Keratinocyte (primary cell): Measurements from ENCODE around the gene SPECC1L. TPM values are rescaled to one million over a fixed set of nuclear protein-coding genes. Genes with fewer than 3 reads are reported as not detected.

ENCODE experiments used
- DNase-seq: peaks from one replicate; pipeline ENCODE4 v3.0.0-alpha.2; 2011; ENCODE audit warnings: low read depth, missing footprints, low spot score
- FAIRE-seq: peaks from 2 replicates; lab custom pipeline; 2011; peaks lifted over from hg19 to GRCh38; lab: Jason Lieb, UNC
- H2AFZ ChIP-seq: 2 replicates; pipeline ENCODE4 v1.6.0; 2012; ENCODE audit warnings: low read length, control low read depth, inconsistent platforms; ENCODE audit not compliant: control insufficient read depth
- H3K27ac ChIP-seq: 2 replicates; pipeline ENCODE4 v1.5.1; 2011; ENCODE audit warnings: low read length; ENCODE audit not compliant: control insufficient read depth, insufficient read depth
- H3K27me3 ChIP-seq: 3 replicates; pipeline ENCODE4 v1.6.0; 2011; ENCODE audit warnings: low read length; ENCODE audit not compliant: control insufficient read depth, insufficient read depth; ENCODE audit errors: extremely low read depth
- H3K36me3 ChIP-seq, 2 experiments: 2 replicates in 1 of 2; 3 replicates in 1 of 2; pipeline ENCODE4 v1.5.1; 2011; ENCODE audit warnings: low read length in 2 of 2, mild to moderate bottlenecking in 1 of 2; ENCODE audit not compliant: control insufficient read depth in 2 of 2, insufficient read depth in 2 of 2; ENCODE audit errors: extremely low read depth in 1 of 2
- H3K4me1 ChIP-seq: 3 replicates; pipeline ENCODE4 v1.5.1; 2011; ENCODE audit warnings: low read length; ENCODE audit not compliant: control insufficient read depth, insufficient read depth; ENCODE audit errors: extremely low read depth
- H3K4me2 ChIP-seq: 3 replicates; pipeline ENCODE4 v1.6.0; 2011; ENCODE audit warnings: low read depth, low read length; ENCODE audit not compliant: control insufficient read depth, insufficient read depth; ENCODE audit errors: extremely low read depth
- H3K4me3 ChIP-seq, 3 experiments: fragments of 200-600 bp in 1 of 3; sonication (generic) in 1 of 3; 2 replicates in 2 of 3; 3 replicates in 1 of 3; pipeline ENCODE4 v1.5.1; 2011 to 2016; ENCODE audit warnings: low read length in 3 of 3, mild to moderate bottlenecking in 3 of 3, control low read depth in 2 of 3, inconsistent platforms in 1 of 3, low read depth in 1 of 3, mixed read lengths in 1 of 3, mixed run types in 1 of 3, moderate library complexity in 1 of 3; ENCODE audit not compliant: control insufficient read depth in 2 of 3, insufficient read depth in 2 of 3; ENCODE audit errors: extremely low read depth in 1 of 3
- H3K79me2 ChIP-seq: 2 replicates; pipeline ENCODE4 v1.6.0; 2012; ENCODE audit warnings: low read length; ENCODE audit not compliant: control insufficient read depth, insufficient read depth
- H3K9ac ChIP-seq: 3 replicates; pipeline ENCODE4 v1.6.0; 2011; ENCODE audit warnings: low read length; ENCODE audit not compliant: control insufficient read depth, insufficient read depth; ENCODE audit errors: extremely low read depth
- H3K9me1 ChIP-seq: 3 replicates; pipeline ENCODE4 v1.6.0; 2011; ENCODE audit warnings: low read length; ENCODE audit not compliant: control insufficient read depth, insufficient read depth; ENCODE audit errors: extremely low read depth
- H3K9me3 ChIP-seq: 2 replicates; pipeline ENCODE4 v1.5.1; 2012; ENCODE audit warnings: low read depth, low read length; ENCODE audit not compliant: control insufficient read depth
- H4K20me1 ChIP-seq: 3 replicates; pipeline ENCODE4 v1.6.0; 2011; ENCODE audit warnings: low read length; ENCODE audit not compliant: control insufficient read depth, insufficient read depth; ENCODE audit errors: extremely low read depth
- EZH2 ChIP-seq: IDR thresholded peaks from one replicate; pipeline ENCODE4 v1.6.1; 2012; ENCODE audit warnings: inconsistent platforms, mild to moderate bottlenecking, low read length, moderate library complexity
- dilution Hi-C: fragments of 300-500 bp; cut with MboI; formaldehyde crosslinking; loops from one replicate; pipeline ENCODE4 v1.7.0; 2020; ENCODE audit warnings: low sequenced_read_pairs; ENCODE audit not compliant: extremely low pct_ligation_motif_present
- polyA plus RNA-seq, 5 experiments: library from polyadenylated mRNA; depleted of rRNA in 3 of 5; stranded (reverse) in 3 of 5; stranded (forward) in 1 of 5; unstranded in 1 of 5; fragments of >200 nt; gene quantifications; 1 replicate in 1 of 5; 2 replicates in 3 of 5; 3 replicates in 1 of 5; pipeline versions ENCODE4 v1.2.1 to v1.2.3, GENCODE V29; 2011 to 2012; ENCODE audit warnings: missing spikeins in 2 of 5, low read depth in 1 of 5, low replicate concordance in 1 of 5
- TF ChIP-seq, protein P1 (sequence below), 3 experiments: IDR thresholded peaks in 1 of 3; conservative IDR thresholded peaks in 1 of 3; optimal IDR thresholded peaks in 1 of 3; 2 replicates in 2 of 3; 3 replicates in 1 of 3; pipeline versions ENCODE3 to v1.5.1; 2011; ENCODE audit warnings: low read length in 3 of 3, mild to moderate bottlenecking in 3 of 3, moderate library complexity in 2 of 3, control low read depth in 1 of 3, inconsistent platforms in 1 of 3; ENCODE audit not compliant: insufficient read depth in 2 of 3; ENCODE audit errors: extremely low read depth in 1 of 3

Gene SPECC1L
- polyA plus RNA-seq, 1 donor (not counting 4 experiments of a cell fraction or from before 2014, with no cell fraction given), result 19.3 TPM

DNA sequence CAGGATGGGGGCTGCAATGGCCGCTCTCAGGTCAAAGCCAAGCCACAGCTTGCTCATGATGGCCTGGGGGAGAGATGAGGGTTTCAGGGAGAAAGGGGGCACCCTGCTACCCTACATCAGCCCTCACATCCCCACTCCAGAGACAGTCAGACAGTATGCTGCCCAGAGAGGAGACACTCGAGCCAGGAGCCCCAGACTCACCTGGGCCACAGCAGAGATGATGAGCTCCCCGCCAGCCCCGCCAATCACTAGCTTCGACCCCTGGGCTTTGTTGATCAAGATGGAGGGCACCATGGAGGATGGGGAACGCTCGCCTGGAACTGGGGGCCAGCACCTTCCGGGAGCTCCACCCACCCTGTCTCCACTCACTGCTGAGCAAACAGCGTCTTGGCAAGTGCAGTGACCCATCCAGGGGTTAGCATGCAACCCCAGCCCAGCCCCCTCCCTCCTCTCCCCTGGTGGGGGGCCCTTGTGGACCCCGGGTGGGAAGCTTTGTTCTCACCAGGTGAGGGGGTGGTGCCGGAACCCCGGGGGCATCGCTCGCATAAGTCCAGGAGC lies 45.5 kb upstream of the SPECC1L start:
- dilution Hi-C loops, result no loop called here
- no peak for FAIRE-seq

GRCh38 chr22:24225951-24226350 lies 44.7 kb upstream of the SPECC1L start:
- FAIRE-seq (no peak), DNase-seq (no peak)
- Histone ChIP-seq H3K4me2 (no peak overlapping the region), H3K9ac (no peak overlapping the region), H3K4me3 (no peak overlapping the region), H3K27ac (no peak overlapping the region), H3K79me2 (no peaks in the 10 kb centered on the region), H3K27me3 (no peaks in the 10 kb centered on the region), H3K4me1 (no peaks in the 10 kb centered on the region), H3K9me3 (peaks cover 4% of the 10 kb centered on the region), H3K9me1 (no peaks in the 10 kb centered on the region), H4K20me1 (no peaks in the 10 kb centered on the region), H2AFZ (no peak overlapping the region), H3K36me3 (no peaks in the 10 kb centered on the region)
- TF ChIP-seq, protein P1, sequence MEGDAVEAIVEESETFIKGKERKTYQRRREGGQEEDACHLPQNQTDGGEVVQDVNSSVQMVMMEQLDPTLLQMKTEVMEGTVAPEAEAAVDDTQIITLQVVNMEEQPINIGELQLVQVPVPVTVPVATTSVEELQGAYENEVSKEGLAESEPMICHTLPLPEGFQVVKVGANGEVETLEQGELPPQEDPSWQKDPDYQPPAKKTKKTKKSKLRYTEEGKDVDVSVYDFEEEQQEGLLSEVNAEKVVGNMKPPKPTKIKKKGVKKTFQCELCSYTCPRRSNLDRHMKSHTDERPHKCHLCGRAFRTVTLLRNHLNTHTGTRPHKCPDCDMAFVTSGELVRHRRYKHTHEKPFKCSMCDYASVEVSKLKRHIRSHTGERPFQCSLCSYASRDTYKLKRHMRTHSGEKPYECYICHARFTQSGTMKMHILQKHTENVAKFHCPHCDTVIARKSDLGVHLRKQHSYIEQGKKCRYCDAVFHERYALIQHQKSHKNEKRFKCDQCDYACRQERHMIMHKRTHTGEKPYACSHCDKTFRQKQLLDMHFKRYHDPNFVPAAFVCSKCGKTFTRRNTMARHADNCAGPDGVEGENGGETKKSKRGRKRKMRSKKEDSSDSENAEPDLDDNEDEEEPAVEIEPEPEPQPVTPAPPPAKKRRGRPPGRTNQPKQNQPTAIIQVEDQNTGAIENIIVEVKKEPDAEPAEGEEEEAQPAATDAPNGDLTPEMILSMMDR (optimal IDR thresholded peaks at IDR 0.05 in 1 of 3, IDR thresholded peaks at IDR 0.05 in 1 of 3, conservative IDR thresholded peaks at IDR 0.05 in 1 of 3; ENCODE audit: extremely low read depth in 1 of 3, insufficient read depth in 2 of 3, low read length in 3 of 3), result no peak
- no peak for TF ChIP-seq EZH2
- dilution Hi-C loops, result no loop called here

More for the DNA sequence above, 45.5 kb upstream of the SPECC1L start:
- Histone ChIP-seq H3K36me3 (no peaks in the 10 kb centered on the region), H4K20me1 (no peaks in the 10 kb centered on the region), H3K27ac (no peak overlapping the region), H3K4me3 (no peak overlapping the region), H3K9ac (no peak overlapping the region), H3K9me1 (no peaks in the 10 kb centered on the region), H3K27me3 (no peaks in the 10 kb centered on the region), H3K79me2 (no peaks in the 10 kb centered on the region), H3K9me3 (peaks cover 4% of the 10 kb centered on the region), H2AFZ (no peak overlapping the region), H3K4me2 (no peak overlapping the region), H3K4me1 (no peaks in the 10 kb centered on the region)
- DNase-seq, result no peak
- TF ChIP-seq EZH2, result no peak
- TF ChIP-seq, protein P1 (optimal IDR thresholded peaks at IDR 0.05 in 1 of 3, IDR thresholded peaks at IDR 0.05 in 1 of 3, conservative IDR thresholded peaks at IDR 0.05 in 1 of 3; ENCODE audit: extremely low read depth in 1 of 3, insufficient read depth in 2 of 3, low read length in 3 of 3), result no peak
